Endometrial microvascular endothelial cells (primary cell): ENCODE results near the gene LCN2. TPM values are rescaled to one million over a fixed set of nuclear protein-coding genes. Genes with fewer than 3 reads are reported as not detected.
"Not testable (repeated sequence)": the region's sequence is repeated elsewhere in the genome, so short reads cannot be mapped to it uniquely, and the experiment has no call there.

Experiments used
- in situ Hi-C: cut with HindIII; loops from 2 replicates; pipeline ENCODE4 v1.10.0; 2017; ENCODE audit warnings: low sequenced_read_pairs, low pct_unique_long_range_greater_than_20kb; ENCODE audit errors: inconsistent ontology term
- total RNA-seq: library from RNA; depleted of rRNA; stranded (reverse); fragments of >200 nt; gene quantifications from one replicate; pipeline ENCODE4 v1.2.3, GENCODE V29; 2015; ENCODE audit errors: inconsistent ontology term

The LCN2 gene
- total RNA-seq, 1 donor from 2014 or later = not detected

DNA sequence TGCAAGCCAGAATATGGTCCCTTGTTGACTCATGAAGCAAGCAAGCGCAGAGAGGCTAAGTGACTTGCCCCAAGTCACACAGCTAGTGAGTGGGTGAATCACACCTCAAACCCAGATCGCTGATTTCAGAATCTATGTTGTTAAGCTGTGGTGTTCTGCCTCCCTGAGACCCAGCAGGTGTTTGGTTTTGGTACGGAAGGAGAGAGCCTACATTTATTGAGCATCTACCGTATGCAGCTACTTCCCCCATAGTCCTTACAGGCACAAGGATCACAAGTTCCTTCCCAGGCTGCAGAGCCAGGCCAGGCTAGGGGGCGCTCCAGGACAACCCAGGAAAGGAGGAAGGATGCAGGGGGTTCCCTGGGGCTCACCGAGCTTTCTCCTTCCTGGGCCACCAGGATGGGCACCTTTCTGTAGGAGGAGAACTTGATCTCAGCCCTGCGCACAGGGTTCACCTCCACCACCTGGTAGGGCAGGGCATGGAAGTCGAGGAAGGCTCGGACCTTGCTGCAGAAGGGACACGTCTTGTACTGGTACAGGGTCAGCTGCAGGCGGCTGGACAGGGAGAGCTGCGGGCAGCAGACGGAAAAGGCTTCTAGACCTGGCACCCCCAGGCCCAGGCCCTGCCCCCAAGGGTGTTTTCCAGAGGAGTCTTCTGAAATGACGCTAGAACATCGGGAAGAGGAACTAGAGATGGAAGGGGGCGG is 24.2 kb upstream of the LCN2 start:
- in situ Hi-C loops = no loop called here

DNA sequence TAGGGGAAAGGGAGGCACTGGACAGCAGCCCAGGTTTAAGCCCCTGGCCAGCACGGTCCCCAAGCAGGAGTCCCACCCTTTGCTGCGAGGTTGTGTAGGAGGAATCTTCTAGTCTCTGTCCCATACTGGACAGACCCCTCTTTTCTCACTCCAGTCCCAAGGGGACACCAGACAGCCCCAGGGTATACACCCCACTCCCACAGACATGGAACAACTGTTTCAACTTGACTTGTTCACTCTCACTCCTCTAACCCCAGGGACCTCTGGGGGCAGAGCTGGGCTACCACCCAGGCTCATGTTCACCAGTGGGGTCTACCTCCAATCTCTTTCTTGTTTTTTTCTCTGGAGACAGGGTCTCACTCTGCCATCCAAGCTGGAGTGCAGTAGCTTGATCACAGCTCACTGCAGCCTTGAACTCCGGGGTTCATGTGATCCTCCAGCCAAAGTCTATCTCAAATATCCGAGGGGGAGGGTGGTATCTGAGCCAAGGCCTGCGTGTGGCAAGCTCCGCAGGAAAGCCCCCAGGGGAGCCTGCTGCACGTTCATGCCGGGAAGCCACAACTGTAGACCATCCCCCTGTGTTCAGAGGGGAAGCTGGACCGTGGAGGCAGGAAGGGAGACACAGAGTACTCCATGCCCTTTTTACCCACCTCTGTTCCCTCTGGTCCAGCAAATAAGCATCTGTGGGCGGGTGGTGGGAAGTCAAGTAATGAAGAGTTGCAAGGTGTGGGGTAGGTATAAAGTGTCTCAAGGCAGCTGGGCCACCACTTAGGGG is 23.5 kb upstream of the LCN2 start:
- in situ Hi-C loops = no loop called here

- in situ Hi-C loops = no loop called here
These were observed 21.7 kb upstream of the LCN2 start, which contains the start of gene PTGES2 for GRCh38 chr9:128127568-128127989. Gene PTGES2, minus strand, starts transcription at chr9:128127729. Its CDS starts 12 bp downstream, at chr9:128127717.

DNA sequence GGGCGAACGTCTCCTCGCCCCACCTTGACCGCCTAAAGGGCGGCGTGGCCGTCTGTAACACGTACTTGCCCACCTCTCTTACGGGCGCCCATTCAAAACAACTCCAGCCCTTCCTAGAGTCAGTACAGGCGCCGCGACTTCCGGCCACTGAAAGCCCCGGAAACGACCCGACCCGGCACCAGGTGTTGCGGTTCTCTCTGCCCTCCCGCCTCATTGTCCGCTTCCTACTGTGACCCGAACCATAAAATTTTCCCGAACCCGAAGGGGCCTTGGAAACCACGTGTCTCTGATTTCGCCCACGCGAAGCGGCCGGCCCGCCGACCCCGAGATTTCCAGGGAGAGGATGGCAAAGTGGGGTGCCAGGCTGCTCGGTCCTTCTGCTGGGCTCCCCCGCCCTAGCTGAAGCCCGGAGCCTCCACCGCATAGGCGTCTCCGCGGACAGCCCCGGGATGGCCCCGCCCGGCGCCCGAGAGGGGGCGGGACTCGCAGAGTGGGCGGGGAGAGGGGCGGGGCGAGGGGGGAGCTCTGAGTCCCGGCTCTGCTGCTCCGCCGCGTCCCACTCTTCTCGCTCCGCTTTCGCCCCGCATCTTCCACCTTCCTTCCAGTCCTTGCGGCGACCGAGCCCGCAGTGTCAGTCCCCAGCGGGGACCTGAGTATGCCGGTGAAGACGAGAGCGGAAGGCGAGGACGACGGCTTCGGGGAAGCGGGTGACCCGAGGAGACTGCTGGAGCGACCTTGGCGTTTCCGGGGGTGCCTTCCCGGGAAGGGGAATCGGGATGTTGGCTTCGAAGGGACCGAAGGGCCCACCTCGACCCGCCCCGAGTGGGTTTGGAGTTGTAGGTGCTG is 21.0 kb upstream of the LCN2 start:
- in situ Hi-C loops = no loop called here

DNA sequence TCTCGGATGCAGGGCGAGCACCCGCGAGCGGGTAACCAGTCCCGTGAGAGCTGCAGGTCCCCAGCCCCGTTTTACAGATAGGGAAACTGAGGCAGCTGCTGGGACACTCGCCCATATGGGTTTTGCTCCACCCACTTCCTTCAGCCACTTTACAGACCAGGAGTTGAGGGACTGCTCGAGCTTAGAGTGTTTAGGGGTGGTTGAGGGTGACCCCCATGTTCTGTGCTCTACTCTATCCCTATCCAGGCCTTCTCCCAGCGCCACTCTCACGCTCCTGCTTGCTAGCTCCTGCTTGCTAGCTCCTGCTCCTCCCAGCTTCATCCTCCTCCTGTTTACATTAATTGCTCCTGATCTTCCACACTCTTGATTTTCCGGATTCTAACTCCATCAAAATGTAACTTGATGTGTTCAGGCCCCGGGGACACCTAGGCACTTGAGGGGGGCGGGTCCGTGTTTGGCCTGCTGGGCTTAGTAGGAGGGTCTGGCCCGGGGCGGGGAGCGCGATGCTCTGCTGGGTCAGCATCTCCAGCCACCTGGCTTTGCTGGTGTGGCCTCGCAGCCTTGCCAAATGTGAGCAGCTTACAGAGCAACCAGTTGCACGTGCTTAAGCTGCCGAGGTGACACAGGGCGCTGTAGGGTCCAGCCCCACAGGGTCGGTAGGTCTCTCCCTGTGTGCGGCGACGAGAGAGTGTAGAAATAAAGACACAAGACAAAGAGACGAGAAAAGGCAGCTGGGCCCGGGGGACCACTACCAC is 20.2 kb upstream of the LCN2 start:
- in situ Hi-C loops = no loop called here

- in situ Hi-C loops = not testable (repeated sequence)
These were observed 19.2 kb upstream of the LCN2 start for GRCh38 chr9:128129976-128130590.

- in situ Hi-C loops = not testable (repeated sequence)
These were observed 18.6 kb upstream of the LCN2 start for GRCh38 chr9:128130651-128131050.

GRCh38 chr9:128131346-128131745 is 17.9 kb upstream of the LCN2 start:
- in situ Hi-C loops = not testable (repeated sequence)

GRCh38 chr9:128132139-128132538 is 17.1 kb upstream of the LCN2 start:
- in situ Hi-C loops = not testable (repeated sequence)

- in situ Hi-C loops = not testable (repeated sequence)
These were observed 13.7 kb upstream of the LCN2 start for GRCh38 chr9:128135561-128135960.

DNA sequence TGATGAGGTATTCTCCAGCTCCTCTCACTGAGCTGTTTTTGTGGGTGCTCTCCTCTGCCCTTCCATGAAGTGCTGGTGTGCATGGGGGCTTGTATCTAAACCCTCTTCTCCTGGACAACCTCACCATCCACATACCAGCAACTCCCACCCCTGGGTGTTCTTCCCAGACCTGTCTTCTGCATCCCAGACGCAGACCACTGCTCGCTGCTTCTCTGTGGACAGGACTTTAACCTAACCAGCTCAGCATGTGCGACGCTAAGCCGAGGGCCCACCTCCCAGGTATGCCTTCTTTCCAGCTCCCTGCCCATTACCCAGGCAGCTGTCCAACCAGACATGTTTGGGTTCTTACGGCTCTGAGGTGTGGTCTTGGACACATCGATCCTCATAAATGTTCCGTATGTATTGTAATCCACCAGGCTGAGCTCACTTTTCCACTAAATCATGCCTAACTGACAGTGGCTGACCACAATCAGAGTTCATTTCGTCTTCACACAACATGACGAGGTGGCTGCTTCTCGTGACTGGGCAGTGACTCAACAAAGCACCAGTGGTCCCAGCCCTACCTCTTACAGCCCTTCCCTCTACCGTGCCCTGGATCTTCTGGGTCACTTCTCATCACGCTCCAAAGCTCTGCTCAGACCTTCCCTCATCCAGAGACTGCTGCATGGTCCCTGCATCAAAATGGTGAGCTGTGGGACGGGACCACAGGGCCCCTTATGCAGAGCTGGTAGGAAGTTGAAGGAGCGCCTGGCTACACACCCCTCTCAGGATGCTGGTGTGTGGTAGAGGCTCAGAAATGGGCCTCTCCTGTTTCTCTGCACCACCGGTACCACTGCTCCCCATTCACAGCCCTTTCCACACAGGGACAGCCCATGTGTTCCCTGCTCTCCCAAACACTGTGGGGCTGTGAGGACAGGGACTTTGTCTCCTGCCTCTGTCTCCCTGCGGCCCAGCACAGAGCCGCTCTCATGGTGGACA is 12.1 kb upstream of the LCN2 start:
- in situ Hi-C loops = no loop called here

DNA sequence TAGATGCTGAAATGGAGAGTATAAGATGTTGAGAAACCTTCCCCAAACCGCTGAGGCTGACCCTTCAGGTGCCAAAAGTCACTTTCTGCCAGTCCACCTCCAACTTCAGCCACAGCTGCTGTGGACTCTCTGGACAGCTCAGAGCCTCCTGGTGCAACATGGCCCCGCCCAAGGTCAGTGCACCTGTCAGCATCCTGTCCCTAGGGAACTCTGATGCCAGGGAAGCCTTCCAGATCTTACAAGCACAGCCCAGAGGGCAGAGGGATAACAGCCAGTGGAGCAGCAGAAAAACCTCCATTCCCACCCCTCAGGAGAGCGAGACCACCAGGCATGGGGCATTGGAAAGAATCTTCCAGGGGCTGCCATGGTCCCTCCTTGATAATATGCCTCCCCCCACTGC is 11.3 kb upstream of the LCN2 start:
- in situ Hi-C loops = no loop called here

DNA sequence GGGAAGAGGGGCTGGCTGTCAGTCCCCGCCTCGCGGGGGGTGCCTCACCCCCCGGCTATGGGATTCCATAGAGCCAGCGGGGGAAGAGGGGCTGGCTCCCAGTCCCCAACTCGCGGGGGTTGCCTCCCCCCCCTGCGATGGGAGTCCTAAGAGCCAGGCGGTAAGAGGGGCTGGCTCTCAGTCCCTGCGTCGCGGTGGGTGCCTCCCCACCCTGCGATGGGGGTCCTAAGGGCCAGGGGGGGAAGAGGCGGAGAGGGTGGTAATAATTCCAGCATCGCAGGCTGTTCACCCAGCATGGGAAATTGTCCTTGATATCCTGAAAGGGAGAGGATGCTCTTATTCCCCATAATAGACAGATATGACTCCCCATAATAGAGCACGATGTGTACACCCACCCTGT is 9.6 kb upstream of the LCN2 start:
- in situ Hi-C loops = no loop called here

DNA sequence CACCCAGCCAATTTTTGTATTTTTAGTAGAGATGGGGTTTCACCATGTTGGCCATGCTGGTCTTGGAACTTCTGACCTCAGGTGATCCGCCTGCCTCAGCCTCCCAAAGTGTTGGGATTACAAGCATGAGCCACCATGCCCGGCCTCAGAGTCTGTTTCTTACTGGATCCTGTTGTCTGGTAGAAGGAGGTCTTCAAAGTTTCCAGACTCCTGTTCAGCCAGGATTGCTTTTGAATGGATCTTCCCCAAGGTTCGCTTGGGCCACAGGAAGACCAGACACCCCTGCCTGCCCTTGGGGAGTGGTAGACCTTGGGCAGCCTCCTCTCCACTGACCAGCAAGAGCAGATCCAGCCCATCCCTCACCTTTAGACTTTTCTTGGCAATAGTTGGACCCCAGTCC is 7.6 kb upstream of the LCN2 start:
- in situ Hi-C loops = no loop called here

DNA sequence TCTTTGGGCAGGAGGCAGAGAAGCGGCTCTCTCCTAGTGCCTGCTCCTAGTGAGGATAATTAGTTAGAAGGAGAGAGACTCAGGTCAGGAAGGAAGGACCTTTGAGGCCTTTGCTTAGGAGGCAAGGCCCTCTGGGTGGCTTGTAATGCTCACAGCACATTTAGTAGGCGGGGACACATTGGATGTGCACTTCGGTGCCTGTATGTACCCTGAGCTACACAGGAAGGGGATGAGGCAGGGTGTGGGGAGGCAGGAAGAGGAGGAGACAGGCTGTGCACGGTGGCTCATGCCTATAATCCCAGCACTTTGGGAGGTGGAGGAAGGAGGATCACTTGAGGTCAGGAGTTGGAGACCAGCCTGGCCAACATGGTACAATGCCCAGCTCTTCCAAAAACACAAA is 7.2 kb upstream of the LCN2 start:
- in situ Hi-C loops = no loop called here

GRCh38 chr9:128142596-128142995 is 6.7 kb upstream of the LCN2 start:
- in situ Hi-C loops = no loop called here

DNA sequence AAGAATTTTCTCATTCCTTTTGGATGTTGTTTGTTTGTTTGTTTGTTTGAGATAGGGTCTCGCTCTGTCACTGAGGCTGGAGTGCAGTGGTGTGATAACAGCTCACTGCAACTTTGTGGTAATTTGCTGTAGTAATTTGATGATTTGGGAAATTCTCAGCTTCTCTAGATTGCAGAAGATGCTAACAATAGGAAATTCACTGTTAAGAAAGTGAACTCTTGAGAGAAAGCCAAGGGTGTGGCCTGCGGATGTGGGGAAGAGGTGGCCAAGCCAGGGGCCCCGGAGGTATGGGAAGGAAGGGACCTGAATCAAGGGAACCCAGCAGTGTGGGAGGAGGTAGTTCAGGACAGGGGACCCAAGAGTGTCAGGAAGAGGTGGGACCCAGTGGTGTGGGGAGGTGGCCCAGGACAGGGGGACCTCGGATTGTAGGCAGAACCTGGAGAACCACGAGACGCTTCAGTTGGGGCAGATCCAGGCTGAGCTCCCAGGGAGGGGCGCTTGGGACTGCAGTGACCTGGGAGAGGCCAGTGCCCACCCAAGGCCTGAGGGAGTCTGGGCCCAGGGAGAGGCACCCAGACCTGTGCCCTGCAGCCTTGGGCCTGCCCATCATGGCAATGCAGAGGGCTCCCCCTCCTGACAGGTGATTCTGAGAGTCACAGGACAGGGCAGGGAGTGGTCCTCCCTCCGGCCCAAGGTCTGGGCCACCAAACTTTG is 5.6 kb upstream of the LCN2 start:
- in situ Hi-C loops = no loop called here
